Activated CD8-positive, alpha-beta T cell treated with anti-CD3 and anti-CD28 coated beads for 36 hours (primary cell): ENCODE measurements around the gene GLOD4. TPM values are rescaled to one million over a fixed set of nuclear protein-coding genes. Genes with fewer than 3 reads are reported as not detected.

Source experiments
- ATAC-seq: fragments of 200-7000 bp; cut with Tn5 transposase; one replicate; pipeline ENCODE4 v1.10.0; 2021; ENCODE audit warnings: mild to moderate bottlenecking, moderate library complexity
- CTCF ChIA-PET: fragments of 350-600 bp; sonication (Branson Sonifier 250); formaldehyde crosslinking; loops from one replicate; lab custom pipeline; 2021; ENCODE audit warnings: antibody characterized with exemption; lab: Charles Lee
- POLR2A ChIA-PET: fragments of 350-600 bp; sonication (Branson Sonifier 250); formaldehyde crosslinking; loops from one replicate; lab custom pipeline; 2021; ENCODE audit warnings: antibody characterized with exemption; lab: Charles Lee
- DNase-seq: peaks from one replicate; pipeline ENCODE4 v3.0.0-alpha.2; 2020
- H3K27ac Mint-ChIP-seq: one replicate; pipeline ENCODE4 v1.8.0; 2021; ENCODE audit warnings: mild to moderate bottlenecking, mixed read lengths
- H3K27me3 Mint-ChIP-seq: one replicate; pipeline ENCODE4 v1.8.0; 2021; ENCODE audit warnings: mixed read lengths
- H3K36me3 Mint-ChIP-seq: one replicate; pipeline ENCODE4 v1.8.0; 2021; ENCODE audit warnings: low read depth, mixed read lengths
- H3K4me1 Mint-ChIP-seq: one replicate; pipeline ENCODE4 v1.8.0; 2021; ENCODE audit warnings: low read depth, mixed read lengths
- H3K4me3 Mint-ChIP-seq: one replicate; pipeline ENCODE4 v1.8.0; 2021; ENCODE audit warnings: mild to moderate bottlenecking, moderate library complexity, mixed read lengths
- H3K9me3 Mint-ChIP-seq: one replicate; pipeline ENCODE4 v1.8.0; 2021; ENCODE audit warnings: mixed read lengths
- intact Hi-C: fragments of 100-400 bp; cut with micrococcal nuclease; formaldehyde crosslinking; loops from one replicate; pipeline ENCODE4 v1.10.0; 2022
- total RNA-seq, 2 experiments: library from RNA; stranded (reverse); gene quantifications; one replicate each; pipeline ENCODE4 v1.2.3, GENCODE V29; 2021
- TF ChIP-seq, protein P1 (sequence below): fragments of 200-600 bp; IDR thresholded peaks from one replicate; pipeline ENCODE4 v1.8.0; 2022; ENCODE audit warnings: antibody characterized with exemption, mild to moderate bottlenecking

Gene GLOD4
- total RNA-seq, 2 experiments from 2014 or later, result 47.3 to 55.2 TPM

DNA sequence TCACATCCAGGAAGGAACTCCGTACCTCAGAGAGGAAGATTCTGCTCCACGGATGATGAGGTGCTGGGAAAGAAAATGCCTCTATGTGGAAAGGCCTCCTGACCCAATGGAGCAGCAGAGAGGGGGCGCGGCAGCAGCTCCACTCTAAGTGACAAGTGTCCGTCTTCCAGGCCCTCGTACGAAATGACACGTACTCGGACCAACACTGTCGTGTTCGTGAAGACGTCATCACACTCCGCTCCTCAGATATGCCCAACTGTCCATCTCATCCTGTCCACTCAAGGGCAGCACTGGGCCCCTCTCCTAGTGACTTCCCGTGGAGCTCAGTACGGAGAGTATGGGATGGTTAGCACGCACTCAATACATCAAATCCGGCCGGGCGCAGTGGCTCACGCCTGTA lies 32.3 kb upstream of the GLOD4 start:
- no peak for DNase-seq
- ChIA-PET CTCF (no interaction called here), POLR2A (no interaction called here)
- Mint-ChIP-seq H3K4me1 (no peaks in the 10 kb centered on the region), H3K27me3 (peaks cover 4% of the 10 kb centered on the region), H3K27ac (no peak overlapping the region), H3K36me3 (no peaks in the 10 kb centered on the region), H3K4me3 (no peak overlapping the region), H3K9me3 (no peaks in the 10 kb centered on the region)
- intact Hi-C loops, result no loop called here
- ATAC-seq, result no peak
- TF ChIP-seq, protein P1, sequence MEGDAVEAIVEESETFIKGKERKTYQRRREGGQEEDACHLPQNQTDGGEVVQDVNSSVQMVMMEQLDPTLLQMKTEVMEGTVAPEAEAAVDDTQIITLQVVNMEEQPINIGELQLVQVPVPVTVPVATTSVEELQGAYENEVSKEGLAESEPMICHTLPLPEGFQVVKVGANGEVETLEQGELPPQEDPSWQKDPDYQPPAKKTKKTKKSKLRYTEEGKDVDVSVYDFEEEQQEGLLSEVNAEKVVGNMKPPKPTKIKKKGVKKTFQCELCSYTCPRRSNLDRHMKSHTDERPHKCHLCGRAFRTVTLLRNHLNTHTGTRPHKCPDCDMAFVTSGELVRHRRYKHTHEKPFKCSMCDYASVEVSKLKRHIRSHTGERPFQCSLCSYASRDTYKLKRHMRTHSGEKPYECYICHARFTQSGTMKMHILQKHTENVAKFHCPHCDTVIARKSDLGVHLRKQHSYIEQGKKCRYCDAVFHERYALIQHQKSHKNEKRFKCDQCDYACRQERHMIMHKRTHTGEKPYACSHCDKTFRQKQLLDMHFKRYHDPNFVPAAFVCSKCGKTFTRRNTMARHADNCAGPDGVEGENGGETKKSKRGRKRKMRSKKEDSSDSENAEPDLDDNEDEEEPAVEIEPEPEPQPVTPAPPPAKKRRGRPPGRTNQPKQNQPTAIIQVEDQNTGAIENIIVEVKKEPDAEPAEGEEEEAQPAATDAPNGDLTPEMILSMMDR, result no peak

DNA sequence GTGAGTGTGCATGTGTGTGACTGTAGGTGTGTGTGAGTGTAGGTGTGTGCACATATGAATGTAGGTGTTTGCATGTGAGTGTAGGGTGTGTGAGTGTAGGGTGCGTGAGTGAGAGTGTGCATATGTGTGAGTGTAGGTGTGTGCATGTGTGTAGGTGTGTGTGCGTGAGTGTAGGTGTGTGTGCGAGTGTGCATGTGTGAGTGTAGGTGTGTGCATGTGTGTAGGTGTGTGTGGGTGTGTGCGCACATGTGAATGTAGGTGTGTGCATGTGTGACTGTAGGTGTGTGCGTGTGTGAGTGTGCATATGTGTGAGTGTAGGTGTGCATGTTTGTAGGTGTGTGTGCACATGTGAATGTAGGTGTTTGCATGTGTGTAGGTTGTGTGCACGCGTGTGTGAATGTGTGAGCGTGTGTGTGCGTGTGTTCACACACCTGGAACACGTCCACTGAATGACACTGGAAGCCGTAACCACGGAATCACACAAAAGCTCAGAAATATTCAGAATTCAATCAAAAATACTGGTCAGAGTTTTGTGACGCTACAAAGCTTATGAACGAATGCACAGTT lies 30.6 kb upstream of the GLOD4 start:
- H3K27me3 Mint-ChIP-seq, result peaks cover 4% of the 10 kb centered on the region
- H3K4me1 Mint-ChIP-seq, result no peaks in the 10 kb centered on the region

DNA sequence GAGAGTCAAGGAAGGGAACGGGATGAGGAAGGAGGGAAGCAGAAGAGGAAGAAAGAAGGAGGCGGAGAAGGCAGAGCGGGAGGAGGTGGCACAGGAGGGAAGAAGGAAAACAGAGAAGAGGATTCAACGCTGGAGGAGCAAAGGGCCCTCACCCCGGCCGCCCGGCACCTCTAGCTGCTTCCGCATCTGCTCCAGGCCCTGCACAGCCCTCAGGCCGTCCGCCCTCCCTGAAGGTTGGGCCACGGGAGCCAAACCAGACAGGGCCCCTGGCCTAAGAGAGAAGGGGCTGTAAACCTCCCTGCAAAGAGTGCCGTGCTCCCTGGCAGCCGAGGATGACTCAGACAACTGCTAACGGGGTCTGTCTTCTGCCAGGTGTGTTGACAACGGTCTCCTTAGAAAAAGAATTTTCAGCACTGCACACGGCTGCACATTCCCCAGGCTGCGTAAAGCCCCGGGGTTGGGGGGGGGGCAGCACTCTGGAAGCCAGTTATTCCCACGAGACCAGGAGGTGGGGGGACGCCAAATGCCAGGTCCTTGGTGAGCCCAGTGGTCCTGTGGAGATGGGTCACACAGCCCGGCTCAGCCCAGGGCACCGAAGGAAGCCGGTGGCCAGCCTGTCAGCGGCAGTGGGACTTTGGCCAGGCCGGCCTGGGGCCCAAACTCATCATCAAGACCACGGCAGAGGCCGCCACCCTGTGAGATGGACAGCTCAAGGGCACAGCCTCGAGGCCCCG lies 29.1 kb upstream of the GLOD4 start:
- H3K9me3 Mint-ChIP-seq, result no peaks in the 10 kb centered on the region
- POLR2A ChIA-PET, result no interaction called here
- H3K4me1 Mint-ChIP-seq, result no peaks in the 10 kb centered on the region
- no peak overlapping the region for H3K27ac Mint-ChIP-seq
- peaks cover 4% of the 10 kb centered on the region for H3K27me3 Mint-ChIP-seq
- TF ChIP-seq, protein P1, result no peak
- no peak for ATAC-seq
- H3K4me3 Mint-ChIP-seq, result no peak overlapping the region
- CTCF ChIA-PET, result no interaction called here
- intact Hi-C loops, result no loop called here
- DNase-seq, result no peak
- H3K36me3 Mint-ChIP-seq, result no peaks in the 10 kb centered on the region

More for the DNA sequence above, 30.6 kb upstream of the GLOD4 start:
- no peak for ATAC-seq
- POLR2A ChIA-PET, result no interaction called here
- Mint-ChIP-seq H3K27ac (no peak overlapping the region), H3K4me3 (no peak overlapping the region), H3K36me3 (no peaks in the 10 kb centered on the region), H3K9me3 (no peaks in the 10 kb centered on the region)
- CTCF ChIA-PET, result no interaction called here
- no peak for DNase-seq
- TF ChIP-seq, protein P1, result no peak
- intact Hi-C loops, result no loop called here

DNA sequence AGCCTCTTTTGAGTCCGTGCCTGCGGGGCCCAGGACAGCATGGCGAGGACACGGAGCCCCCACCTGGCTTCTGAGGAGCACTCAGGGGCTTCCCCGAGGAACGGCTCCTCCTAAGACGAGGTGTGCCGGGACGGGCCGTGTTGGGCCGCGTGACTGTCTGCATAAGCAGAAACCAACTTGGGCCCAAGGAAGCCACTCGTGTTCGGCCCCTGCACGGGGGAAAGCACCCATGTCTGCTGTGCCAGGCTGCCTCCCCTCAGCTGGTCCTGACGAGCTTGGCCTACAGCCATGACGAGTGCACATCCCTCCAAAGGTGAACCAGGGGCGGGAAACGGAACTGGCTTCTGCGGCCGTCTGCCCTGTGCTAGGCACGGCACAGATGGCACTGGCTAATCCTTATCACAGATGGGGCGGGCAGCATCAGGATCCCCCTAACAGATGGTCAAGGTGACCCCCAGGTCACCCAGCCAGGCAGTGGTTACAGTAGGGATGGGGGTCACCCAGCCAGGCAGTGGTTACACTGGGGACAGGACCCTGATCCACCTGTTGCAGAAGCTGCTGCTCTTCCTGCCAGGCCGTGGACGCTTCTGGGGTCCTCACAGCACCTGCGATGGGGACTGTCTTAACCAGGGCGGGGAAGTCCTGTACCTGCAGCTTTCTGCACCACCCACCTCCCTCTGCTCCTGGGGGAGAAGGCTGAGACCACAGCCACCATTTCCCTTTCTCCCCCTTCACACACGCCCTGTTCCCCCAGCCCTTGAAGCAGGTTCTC lies 25.6 kb upstream of the GLOD4 start:
- H3K27me3 Mint-ChIP-seq, result peaks cover 4% of the 10 kb centered on the region
- CTCF ChIA-PET, result no interaction called here
- H3K9me3 Mint-ChIP-seq, result no peaks in the 10 kb centered on the region
- no peaks in the 10 kb centered on the region for H3K36me3 Mint-ChIP-seq
- intact Hi-C loops, result no loop called here
- POLR2A ChIA-PET, result no interaction called here
- no peak overlapping the region for H3K27ac Mint-ChIP-seq
- ATAC-seq (no peak), DNase-seq (no peak)
- no peak overlapping the region for H3K4me3 Mint-ChIP-seq
- no peaks in the 10 kb centered on the region for H3K4me1 Mint-ChIP-seq
- TF ChIP-seq, protein P1, result no peak
